ENCODE results near the gene ADH4. TPM values are rescaled to one million over a fixed set of nuclear protein-coding genes. Genes with fewer than 3 reads are reported as not detected.
"Not testable (repeated sequence)": the region's sequence is repeated elsewhere in the genome, so short reads cannot be mapped to it uniquely, and the experiment has no call there.

Gene ADH4
- polyA plus RNA-seq, 4 donors = 0.43 to 1.4 (median 0.92) TPM

- DNase-seq (ENCODE audit: low read depth in 4 of 4, low spot score in 2 of 4) = no peak
Observed at GRCh38 chr4:99135541-99136162, 8.4 kb downstream of the ADH4 start.

- no peak for DNase-seq (ENCODE audit: low read depth in 4 of 4, low spot score in 2 of 4)
Observed at GRCh38 chr4:99134586-99134985, 9.5 kb downstream of the ADH4 start.

- DNase-seq (ENCODE audit: low read depth in 4 of 4, low spot score in 2 of 4) = no peak
Observed at GRCh38 chr4:99131378-99131777, 12.7 kb downstream of the ADH4 start.

- DNase-seq (ENCODE audit: low read depth in 4 of 4, low spot score in 2 of 4) = no peak
Observed at GRCh38 chr4:99126376-99126775, 17.7 kb downstream of the ADH4 start.

GRCh38 chr4:99121008-99121407 lies 23.1 kb downstream of the ADH4 start:
- no peak for DNase-seq (ENCODE audit: low read depth in 4 of 4, low spot score in 2 of 4)

GRCh38 chr4:99120501-99120900 lies 23.6 kb downstream of the ADH4 start:
- no peak for DNase-seq (ENCODE audit: low read depth in 4 of 4, low spot score in 2 of 4)

- peak in 1 of 4 donors; percentile 15 for DNase-seq (ENCODE audit: low read depth in 4 of 4, low spot score in 2 of 4)
Observed at GRCh38 chr4:99117876-99118693, 26.0 kb downstream of the ADH4 start.

GRCh38 chr4:99117122-99117841 lies 26.8 kb downstream of the ADH4 start:
- not testable (repeated sequence) for DNase-seq (ENCODE audit: low read depth in 4 of 4, low spot score in 2 of 4)

- not testable (repeated sequence) for DNase-seq (ENCODE audit: low read depth in 4 of 4, low spot score in 2 of 4)
Observed at GRCh38 chr4:99109286-99109685, 34.8 kb downstream of the ADH4 start.

- no peak for DNase-seq (ENCODE audit: low read depth in 4 of 4, low spot score in 2 of 4)
Observed at GRCh38 chr4:99104153-99104552, 39.9 kb downstream of the ADH4 start.

- no peak for DNase-seq (ENCODE audit: low read depth in 4 of 4, low spot score in 2 of 4)
Observed at GRCh38 chr4:99103166-99103565, 40.9 kb downstream of the ADH4 start.

- DNase-seq (ENCODE audit: low read depth in 4 of 4, low spot score in 2 of 4) = no peak
Observed at GRCh38 chr4:99102634-99103033, 41.5 kb downstream of the ADH4 start.

GRCh38 chr4:99100876-99101275 lies 43.2 kb downstream of the ADH4 start:
- no peak for DNase-seq (ENCODE audit: low read depth in 4 of 4, low spot score in 2 of 4)

GRCh38 chr4:99099814-99100213 lies 44.3 kb downstream of the ADH4 start:
- DNase-seq (ENCODE audit: low read depth in 4 of 4, low spot score in 2 of 4) = not testable (repeated sequence)

GRCh38 chr4:99099311-99099710 lies 44.8 kb downstream of the ADH4 start:
- no peak for DNase-seq (ENCODE audit: low read depth in 4 of 4, low spot score in 2 of 4)

GRCh38 chr4:99091841-99092240 lies 52.3 kb downstream of the ADH4 start:
- not testable (repeated sequence) for DNase-seq (ENCODE audit: low read depth in 4 of 4, low spot score in 2 of 4)

- no peak for DNase-seq (ENCODE audit: low read depth in 4 of 4, low spot score in 2 of 4)
Observed at GRCh38 chr4:99091216-99091575, 52.9 kb downstream of the ADH4 start.

- no peak for DNase-seq (ENCODE audit: low read depth in 4 of 4, low spot score in 2 of 4)
Observed at GRCh38 chr4:99090481-99091215, 53.4 kb downstream of the ADH4 start.

GRCh38 chr4:99088481-99089365 lies 55.4 kb downstream of the ADH4 start, which contains the start of gene ADH5:
TSS of gene ADH5 (minus strand) at chr4:99088788. CDS start at chr4:99088700, 88 bp downstream.
- peak; percentile 66 to 92 (median 74) for DNase-seq (ENCODE audit: low read depth in 4 of 4, low spot score in 2 of 4)

- peak; percentile 28 to 75 (median 51) for DNase-seq (ENCODE audit: low read depth in 4 of 4, low spot score in 2 of 4)
Observed at GRCh38 chr4:99088023-99088449, 56.1 kb downstream of the ADH4 start.
